DOHH2 (cell line): ENCODE data around the gene IRAG1.

ENCODE experiments used
- H3F3A ChIP-seq: fragments of 200-600 bp; sonication (generic), shearing (Covaris generic); 2 replicates; pipeline ENCODE4 v1.6.0; 2016; ENCODE audit warnings: antibody characterized with exemption, mild to moderate bottlenecking; ENCODE audit not compliant: control insufficient read depth, insufficient read depth
- H3K27ac ChIP-seq: fragments of 200-600 bp; sonication (generic); 2 replicates; pipeline ENCODE4 v1.5.1; 2014; ENCODE audit warnings: low read depth, mild to moderate bottlenecking, low read length, moderate library complexity
- H3K27me3 ChIP-seq: fragments of 200-600 bp; sonication (generic); 2 replicates; pipeline ENCODE4 v1.6.1; 2014; ENCODE audit warnings: mild to moderate bottlenecking, low read length, mixed read lengths; ENCODE audit not compliant: control insufficient read depth
- H3K36me3 ChIP-seq: fragments of 200-600 bp; sonication (generic); 2 replicates; pipeline ENCODE4 v1.6.1; 2014; ENCODE audit warnings: mild to moderate bottlenecking, low read length, moderate library complexity, mixed read lengths; ENCODE audit not compliant: control insufficient read depth
- H3K4me1 ChIP-seq: fragments of 200-600 bp; sonication (generic); 2 replicates; pipeline ENCODE4 v1.6.1; 2014; ENCODE audit warnings: mild to moderate bottlenecking, low read length, mixed read lengths; ENCODE audit not compliant: control insufficient read depth
- H3K4me2 ChIP-seq: fragments of 200-600 bp; sonication (generic); 2 replicates; pipeline ENCODE4 v1.6.0; 2014; ENCODE audit warnings: mild to moderate bottlenecking, low read length, moderate library complexity
- H3K4me3 ChIP-seq: fragments of 200-600 bp; sonication (generic); 2 replicates; pipeline ENCODE4 v1.5.1; 2014; ENCODE audit warnings: mild to moderate bottlenecking, low read length, mixed read lengths
- H3K79me2 ChIP-seq: fragments of 200-600 bp; sonication (generic); 2 replicates; pipeline ENCODE4 v1.6.1; 2014; ENCODE audit warnings: mild to moderate bottlenecking, low read length, mixed read lengths; ENCODE audit not compliant: control insufficient read depth
- H3K9me2 ChIP-seq: fragments of 200-600 bp; sonication (generic); replicated peaks from 2 replicates; pipeline ENCODE4 v1.6.1; 2014; ENCODE audit warnings: mild to moderate bottlenecking, low read length, mixed read lengths; ENCODE audit not compliant: control insufficient read depth
- H3K9me3 ChIP-seq: fragments of 200-600 bp; sonication (generic); 2 replicates; pipeline ENCODE4 v1.6.1; 2014; ENCODE audit warnings: antibody characterized with exemption, low read length, mixed read lengths; ENCODE audit not compliant: control insufficient read depth, insufficient read depth
- H4K20me1 ChIP-seq: fragments of 200-600 bp; sonication (generic); 2 replicates; pipeline ENCODE4 v1.6.0; 2014; ENCODE audit warnings: low read depth, mild to moderate bottlenecking, antibody characterized with exemption, low read length, moderate library complexity; ENCODE audit not compliant: control insufficient read depth, insufficient read depth
- CTCF ChIP-seq: fragments of 200-600 bp; sonication (generic); IDR thresholded peaks from one replicate; pipeline ENCODE4 v1.5.1; 2014; ENCODE audit warnings: antibody characterized with exemption, mild to moderate bottlenecking, low read depth, low read length; ENCODE audit not compliant: poor library complexity, severe bottlenecking
- EZH2phosphoT487 ChIP-seq: fragments of 200-600 bp; sonication (generic); IDR thresholded peaks from 2 replicates; pipeline ENCODE4 v1.6.1; 2017; ENCODE audit warnings: borderline replicate concordance, mild to moderate bottlenecking, antibody characterized with exemption, low read length, moderate library complexity, mixed read lengths

IRAG1 gene

GRCh38 chr11:10715571-10715970, 22.0 kb upstream of the IRAG1 start:
- Histone ChIP-seq H3K4me2 (no peak overlapping the region), H3F3A (no peaks in the 10 kb centered on the region), H3K4me3 (no peak overlapping the region), H3K4me1 (no peaks in the 10 kb centered on the region), H3K79me2 (no peaks in the 10 kb centered on the region), H3K36me3 (no peaks in the 10 kb centered on the region), H3K27me3 (peaks cover 5% of the 10 kb centered on the region), H3K27ac (no peak overlapping the region), H4K20me1 (no peaks in the 10 kb centered on the region), H3K9me3 (no peaks in the 10 kb centered on the region), H3K9me2 (no peaks in the 10 kb centered on the region)
- TF ChIP-seq CTCF (no peak), EZH2phosphoT487 (no peak)

GRCh38 chr11:10709299-10710086, 15.9 kb upstream of the IRAG1 start:
- no peaks in the 10 kb centered on the region for H3K79me2 ChIP-seq
- H3K9me3 ChIP-seq: no peaks in the 10 kb centered on the region
- no peak overlapping the region for H3K27ac ChIP-seq
- no peak overlapping the region for H3K4me2 ChIP-seq
- H3K27me3 ChIP-seq: peaks cover 3% of the 10 kb centered on the region; the same call in 1 of the 2 replicates
- TF ChIP-seq EZH2phosphoT487 (no peak), CTCF (no peak)
- no peaks in the 10 kb centered on the region for H3K36me3 ChIP-seq
- no peaks in the 10 kb centered on the region for H4K20me1 ChIP-seq
- no peaks in the 10 kb centered on the region for H3F3A ChIP-seq
- no peak overlapping the region for H3K4me3 ChIP-seq
- H3K9me2 ChIP-seq: no peaks in the 10 kb centered on the region
- no peaks in the 10 kb centered on the region for H3K4me1 ChIP-seq

- Histone ChIP-seq H3K4me2 (no peak overlapping the region), H3K79me2 (no peaks in the 10 kb centered on the region), H3K27me3 (peaks cover 3% of the 10 kb centered on the region; the same call in 1 of the 2 replicates), H3K9me2 (no peaks in the 10 kb centered on the region), H3K36me3 (no peaks in the 10 kb centered on the region), H3K4me1 (no peaks in the 10 kb centered on the region), H3K9me3 (no peaks in the 10 kb centered on the region), H3K27ac (no peak overlapping the region), H3K4me3 (no peak overlapping the region), H3F3A (no peaks in the 10 kb centered on the region), H4K20me1 (no peaks in the 10 kb centered on the region)
- TF ChIP-seq CTCF: no peak
- no peak for TF ChIP-seq EZH2phosphoT487
Measured at GRCh38 chr11:10708131-10708530, 14.6 kb upstream of the IRAG1 start.
